Measurements from ENCODE around the gene CTAG2. TPM values are rescaled to one million over a fixed set of nuclear protein-coding genes. Genes with fewer than 3 reads are reported as not detected.

Gene CTAG2
- total and polyA plus RNA-seq, 2 experiments from 2014 or later: not detected

DNA sequence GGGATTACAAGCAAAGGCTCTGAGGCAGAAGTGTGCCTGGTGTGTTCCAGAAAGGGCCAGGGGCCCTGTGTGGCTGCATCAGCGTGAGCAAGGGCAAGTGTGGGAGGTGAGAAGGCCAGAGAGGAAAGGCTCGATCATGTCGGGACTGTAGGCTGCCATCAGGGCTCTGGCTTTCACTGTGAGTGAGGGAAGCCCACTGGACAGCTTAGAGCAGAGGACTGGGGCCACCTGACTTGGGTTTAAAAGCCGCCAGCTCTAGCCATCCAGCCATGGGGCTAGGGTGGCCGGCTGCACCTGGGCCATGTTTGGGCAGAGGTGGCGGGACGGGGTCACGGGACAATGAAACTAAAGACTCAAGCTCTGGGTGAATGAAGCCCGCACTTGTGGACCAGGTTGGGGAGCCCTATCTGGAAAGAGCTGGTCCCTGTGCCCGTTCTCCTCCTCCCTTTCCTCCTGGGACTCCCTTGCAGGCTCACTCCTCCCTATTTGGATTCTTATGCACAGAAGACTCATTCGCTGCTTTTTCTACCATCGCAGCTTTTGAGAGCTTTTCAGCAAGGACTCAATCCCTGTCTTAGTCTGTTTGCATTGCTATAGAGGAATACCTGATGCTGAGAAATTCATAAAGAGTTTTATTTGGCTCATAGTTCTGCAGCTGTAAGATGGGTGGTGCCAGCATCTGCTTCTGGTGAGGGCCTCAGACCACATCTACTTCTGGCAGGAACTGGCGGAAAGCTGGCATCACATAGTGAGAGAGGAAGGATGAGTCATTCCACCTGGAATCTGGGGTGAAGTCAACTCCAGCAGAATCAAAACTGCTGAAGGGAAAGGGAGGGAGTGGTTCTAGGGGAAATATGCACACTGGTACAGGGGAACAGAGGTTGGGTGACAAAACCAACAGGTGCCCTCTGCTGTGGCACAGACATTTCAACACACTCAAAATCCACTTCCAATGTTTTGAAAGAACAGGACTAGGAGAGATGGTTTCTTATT is 49.6 kb downstream of the CTAG2 start:
- DNase-seq (ENCODE audit: low read depth in 1 of 2, low spot score in 1 of 2): peak in 1 of 2 donors; percentile 54
- no peaks in the 10 kb centered on the region for H3K27me3 ChIP-seq
- no peak overlapping the region for H3K4me3 ChIP-seq
- no peaks in the 10 kb centered on the region for H3K9me3 ChIP-seq (ENCODE audit: low read depth)
- H3K36me3 ChIP-seq: no peaks in the 10 kb centered on the region
- H3K27ac ChIP-seq: no peak overlapping the region
- TF ChIP-seq, protein P1, sequence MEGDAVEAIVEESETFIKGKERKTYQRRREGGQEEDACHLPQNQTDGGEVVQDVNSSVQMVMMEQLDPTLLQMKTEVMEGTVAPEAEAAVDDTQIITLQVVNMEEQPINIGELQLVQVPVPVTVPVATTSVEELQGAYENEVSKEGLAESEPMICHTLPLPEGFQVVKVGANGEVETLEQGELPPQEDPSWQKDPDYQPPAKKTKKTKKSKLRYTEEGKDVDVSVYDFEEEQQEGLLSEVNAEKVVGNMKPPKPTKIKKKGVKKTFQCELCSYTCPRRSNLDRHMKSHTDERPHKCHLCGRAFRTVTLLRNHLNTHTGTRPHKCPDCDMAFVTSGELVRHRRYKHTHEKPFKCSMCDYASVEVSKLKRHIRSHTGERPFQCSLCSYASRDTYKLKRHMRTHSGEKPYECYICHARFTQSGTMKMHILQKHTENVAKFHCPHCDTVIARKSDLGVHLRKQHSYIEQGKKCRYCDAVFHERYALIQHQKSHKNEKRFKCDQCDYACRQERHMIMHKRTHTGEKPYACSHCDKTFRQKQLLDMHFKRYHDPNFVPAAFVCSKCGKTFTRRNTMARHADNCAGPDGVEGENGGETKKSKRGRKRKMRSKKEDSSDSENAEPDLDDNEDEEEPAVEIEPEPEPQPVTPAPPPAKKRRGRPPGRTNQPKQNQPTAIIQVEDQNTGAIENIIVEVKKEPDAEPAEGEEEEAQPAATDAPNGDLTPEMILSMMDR (IDR thresholded peaks at IDR 0.05; ENCODE audit: low read depth, low read length): no peak
- no peaks in the 10 kb centered on the region for H3K4me1 ChIP-seq (ENCODE audit: low read depth)

DNA sequence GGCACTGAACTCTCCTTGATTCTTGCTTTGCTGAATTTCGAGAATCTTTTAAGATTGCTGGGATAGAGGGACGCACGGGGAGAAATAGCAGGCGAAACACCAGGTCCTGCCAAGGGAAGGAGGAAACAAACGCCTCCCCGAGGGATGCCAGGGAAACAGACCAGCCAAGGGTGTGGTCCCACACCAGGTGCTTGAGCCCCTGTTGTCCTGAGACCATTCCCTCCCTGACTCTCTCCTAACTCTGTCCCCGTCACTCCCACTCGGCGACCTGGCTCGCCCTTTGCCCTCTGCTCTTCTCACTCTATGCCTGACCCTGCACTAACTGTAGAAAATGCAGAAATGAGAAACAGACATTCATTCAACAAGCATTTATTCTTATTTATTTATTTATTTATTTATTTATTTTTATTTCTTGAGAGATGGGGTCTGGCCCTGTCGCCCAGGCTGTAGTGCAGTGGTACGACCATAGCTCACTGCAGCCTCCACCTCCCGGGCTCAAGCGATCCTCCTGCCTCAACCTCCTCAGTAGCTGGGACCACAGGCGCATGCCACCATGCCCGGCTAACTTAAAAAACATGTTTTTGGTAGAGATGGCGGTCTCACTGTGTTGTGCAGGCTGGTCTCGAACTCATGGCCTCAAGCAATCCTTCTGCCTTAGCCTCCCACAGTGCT is 50.5 kb downstream of the CTAG2 start:
- Histone ChIP-seq H3K4me1 (ENCODE audit: low read depth) (no peaks in the 10 kb centered on the region), H3K9me3 (ENCODE audit: low read depth) (no peaks in the 10 kb centered on the region), H3K27ac (no peak overlapping the region), H3K27me3 (no peaks in the 10 kb centered on the region), H3K4me3 (no peak overlapping the region), H3K36me3 (no peaks in the 10 kb centered on the region)
- TF ChIP-seq, protein P1 (IDR thresholded peaks at IDR 0.05; ENCODE audit: low read depth, low read length): no peak
- DNase-seq (ENCODE audit: low read depth in 1 of 2, low spot score in 1 of 2): no peak

DNA sequence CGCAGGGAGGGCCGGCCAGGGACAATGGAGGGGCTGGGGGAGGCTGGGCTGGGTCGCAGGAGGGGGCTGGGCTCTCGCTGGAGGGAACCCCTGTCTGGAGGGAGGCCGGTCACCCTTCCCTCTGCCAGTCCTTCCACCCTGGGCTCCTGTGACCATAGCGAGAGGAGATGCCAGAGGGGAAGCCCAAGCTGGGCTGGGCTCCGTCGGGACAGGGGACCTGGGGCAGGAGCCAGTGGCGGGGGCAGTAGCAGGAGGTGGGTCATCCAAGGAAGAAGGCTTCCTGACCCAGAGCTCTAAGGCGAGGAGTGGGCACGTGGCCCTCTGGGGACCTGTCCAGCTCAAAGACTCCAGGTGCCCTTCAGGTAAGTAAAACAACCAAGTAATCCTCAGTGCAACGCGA is 51.2 kb downstream of the CTAG2 start:
- TF ChIP-seq, protein P1 (IDR thresholded peaks at IDR 0.05; ENCODE audit: low read depth, low read length): no peak
- DNase-seq (ENCODE audit: low read depth in 1 of 2, low spot score in 1 of 2): no peak
- Histone ChIP-seq H3K9me3 (ENCODE audit: low read depth) (no peaks in the 10 kb centered on the region), H3K27me3 (no peaks in the 10 kb centered on the region), H3K4me1 (ENCODE audit: low read depth) (no peaks in the 10 kb centered on the region), H3K4me3 (no peak overlapping the region), H3K27ac (no peak overlapping the region), H3K36me3 (no peaks in the 10 kb centered on the region)

Other genes starting within 250 kb of the CTAG2 start
- gene DNASE1L1, start 244.3 kb downstream of the CTAG2 start, total RNA-seq: 34.3 and 40.4 TPM in 2 replicates
- 24.8 and 26.1 TPM in 2 replicates for gene DNASE1L1, start 244.3 kb downstream of the CTAG2 start, polyA plus RNA-seq
- 37.4 and 52.1 TPM in 2 replicates for gene TAFAZZIN, start 242.0 kb downstream of the CTAG2 start, total RNA-seq
- gene TAFAZZIN, start 242.0 kb downstream of the CTAG2 start, polyA plus RNA-seq: 59.7 and 65.0 TPM in 2 replicates
- 52.4 and 71.8 TPM in 2 replicates for gene ATP6AP1, start 224.9 kb downstream of the CTAG2 start, total RNA-seq
- gene ATP6AP1, start 224.9 kb downstream of the CTAG2 start, polyA plus RNA-seq: 132 and 155 TPM in 2 replicates
- gene GDI1, start 216.4 kb downstream of the CTAG2 start, total RNA-seq: 159 and 190 TPM in 2 replicates
- 131 and 144 TPM in 2 replicates for gene GDI1, start 216.4 kb downstream of the CTAG2 start, polyA plus RNA-seq
- gene FAM50A, start 209.4 kb downstream of the CTAG2 start, total RNA-seq: 81.8 and 86.1 TPM in 2 replicates
- gene FAM50A, start 209.4 kb downstream of the CTAG2 start, polyA plus RNA-seq: 133 and 147 TPM in 2 replicates
- gene PLXNA3, start 195.3 kb downstream of the CTAG2 start, total RNA-seq: 13.6 and 13.7 TPM in 2 replicates
- 23.3 and 27.4 TPM in 2 replicates for gene PLXNA3, start 195.3 kb downstream of the CTAG2 start, polyA plus RNA-seq
- 71.2 and 82.7 TPM in 2 replicates for gene LAGE3, start 174.3 kb downstream of the CTAG2 start, total RNA-seq
- gene LAGE3, start 174.3 kb downstream of the CTAG2 start, polyA plus RNA-seq: 63.5 and 71.4 TPM in 2 replicates
- gene UBL4A, start 167.0 kb downstream of the CTAG2 start, total RNA-seq: 65.2 and 103 TPM in 2 replicates
- gene UBL4A, start 167.0 kb downstream of the CTAG2 start, polyA plus RNA-seq: 53.4 and 60.7 TPM in 2 replicates
- gene SLC10A3, start 162.9 kb downstream of the CTAG2 start, total RNA-seq: 31.1 and 47.3 TPM in 2 replicates
- gene SLC10A3, start 162.9 kb downstream of the CTAG2 start, polyA plus RNA-seq: 25.9 and 29.9 TPM in 2 replicates
- 121 and 140 TPM in 2 replicates for gene FAM3A, start 137.3 kb downstream of the CTAG2 start, total RNA-seq
- gene FAM3A, start 137.3 kb downstream of the CTAG2 start, polyA plus RNA-seq: 112 and 136 TPM in 2 replicates
- 30.7 and 36.0 TPM in 2 replicates for gene G6PD, start 106.7 kb downstream of the CTAG2 start, total RNA-seq
- 7.7 and 9.9 TPM in 2 replicates for gene G6PD, start 106.7 kb downstream of the CTAG2 start, polyA plus RNA-seq
- gene IKBKG, start 106.0 kb downstream of the CTAG2 start, total RNA-seq: 15.1 and 18.7 TPM in 2 replicates
- 13.6 and 23.5 TPM in 2 replicates for gene IKBKG, start 106.0 kb downstream of the CTAG2 start, polyA plus RNA-seq
- not detected in 2 replicates for gene CTAG1A, start 68.4 kb downstream of the CTAG2 start, total RNA-seq
- not detected in 2 replicates for gene CTAG1A, start 68.4 kb downstream of the CTAG2 start, polyA plus RNA-seq
- not detected in 2 replicates for gene CTAG1B, start 34.3 kb downstream of the CTAG2 start, total RNA-seq
- gene CTAG1B, start 34.3 kb downstream of the CTAG2 start, polyA plus RNA-seq: not detected in 2 replicates
- 0.45 and 0.60 TPM in 2 replicates for gene GAB3, start 97.5 kb upstream of the CTAG2 start, total RNA-seq
- gene GAB3, start 97.5 kb upstream of the CTAG2 start, polyA plus RNA-seq: 0.17 TPM in 1 of 2 replicates, not detected in the other
- 15.1 and 30.9 TPM in 2 replicates for gene DKC1, start 109.3 kb upstream of the CTAG2 start, total RNA-seq
- 22.8 and 36.0 TPM in 2 replicates for gene DKC1, start 109.3 kb upstream of the CTAG2 start, polyA plus RNA-seq
- 22.5 and 24.1 TPM in 2 replicates for gene MPP1, start 151.9 kb upstream of the CTAG2 start, total RNA-seq
- 28.5 and 36.4 TPM in 2 replicates for gene MPP1, start 151.9 kb upstream of the CTAG2 start, polyA plus RNA-seq
- gene SMIM9, start 181.1 kb upstream of the CTAG2 start, total RNA-seq: not detected in 2 replicates
- gene SMIM9, start 181.1 kb upstream of the CTAG2 start, polyA plus RNA-seq: not detected in 2 replicates
- gene F8A1, start 232.8 kb upstream of the CTAG2 start, total RNA-seq: 16.0 and 16.8 TPM in 2 replicates
- 39.0 and 42.8 TPM in 2 replicates for gene F8A1, start 232.8 kb upstream of the CTAG2 start, polyA plus RNA-seq

All from cardiac muscle cell (in vitro differentiated cells and primary cell).